MCF 10A (cell line): Measurements from ENCODE around the gene TRIM33. TPM values are rescaled to one million over a fixed set of nuclear protein-coding genes. Genes with fewer than 3 reads are reported as not detected.
A peak's percentile ranks its signal among the peaks of the same experiment; 100 is the strongest.
"Not testable (repeated sequence)": the region's sequence is repeated elsewhere in the genome, so short reads cannot be mapped to it uniquely, and the experiment has no call there.

Experiments used
- BruUV-seq: library from RNA; stranded (reverse); fragments of 400-500 nt; replicated peaks from 2 replicates; lab custom pipeline; 2021; lab: Mats Ljungman, UMichigan
- CTCF ChIA-PET: fragments of 300-600 bp; sonication (Branson Sonifier 250); formaldehyde crosslinking; extraction: SDS; loops from one replicate; lab custom pipeline; 2021; ENCODE audit warnings: antibody characterized with exemption, inconsistent platforms; lab: Yijun Ruan, JAX
- POLR2A ChIA-PET: fragments of 300-600, 350-650 bp; sonication (Branson Sonifier 250); formaldehyde crosslinking; extraction: SDS; loops from one replicate; lab custom pipeline; 2020; ENCODE audit warnings: antibody characterized with exemption, inconsistent platforms; lab: Yijun Ruan, JAX
- DNase-seq: peaks from one replicate; pipeline ENCODE4 v3.0.0-alpha.2; 2018; ENCODE audit not compliant: unreplicated experiment
- H3K27ac Mint-ChIP-seq: one replicate; pipeline ENCODE4 v1.8.0; 2022; ENCODE audit warnings: mild to moderate bottlenecking, low read depth, mixed read lengths; ENCODE audit not compliant: unreplicated experiment
- H3K27me3 Mint-ChIP-seq: one replicate; pipeline ENCODE4 v1.8.0; 2022; ENCODE audit warnings: mixed read lengths; ENCODE audit not compliant: insufficient read depth, unreplicated experiment
- H3K36me3 Mint-ChIP-seq: one replicate; pipeline ENCODE4 v1.8.0; 2022; ENCODE audit warnings: mild to moderate bottlenecking, moderate library complexity, mixed read lengths; ENCODE audit not compliant: insufficient read depth, unreplicated experiment
- H3K4me1 Mint-ChIP-seq: one replicate; pipeline ENCODE4 v1.8.0; 2022; ENCODE audit warnings: mixed read lengths; ENCODE audit not compliant: insufficient read depth, unreplicated experiment
- H3K4me3 Mint-ChIP-seq: one replicate; pipeline ENCODE4 v1.8.0; 2022; ENCODE audit warnings: mild to moderate bottlenecking, moderate library complexity, mixed read lengths; ENCODE audit not compliant: unreplicated experiment
- H3K9me3 Mint-ChIP-seq: one replicate; pipeline ENCODE4 v1.8.0; 2022; ENCODE audit warnings: mixed read lengths; ENCODE audit not compliant: unreplicated experiment
- intact Hi-C: fragments of 100-400 bp; cut with micrococcal nuclease; formaldehyde crosslinking; loops from 2 replicates; pipeline ENCODE4 v1.14.1; 2022
- total RNA-seq: library from RNA; stranded (reverse); gene quantifications from 2 replicates; pipeline ENCODE4 v1.2.3, GENCODE V29; 2022
- TF ChIP-seq, protein P1 (sequence below): fragments of 200-600 bp; IDR thresholded peaks from one replicate; pipeline ENCODE4 v1.8.0; 2022; ENCODE audit warnings: antibody characterized with exemption, mild to moderate bottlenecking; ENCODE audit not compliant: unreplicated experiment

The TRIM33 gene
- total RNA-seq, 1 experiment from 2014 or later = 33.2 TPM

DNA sequence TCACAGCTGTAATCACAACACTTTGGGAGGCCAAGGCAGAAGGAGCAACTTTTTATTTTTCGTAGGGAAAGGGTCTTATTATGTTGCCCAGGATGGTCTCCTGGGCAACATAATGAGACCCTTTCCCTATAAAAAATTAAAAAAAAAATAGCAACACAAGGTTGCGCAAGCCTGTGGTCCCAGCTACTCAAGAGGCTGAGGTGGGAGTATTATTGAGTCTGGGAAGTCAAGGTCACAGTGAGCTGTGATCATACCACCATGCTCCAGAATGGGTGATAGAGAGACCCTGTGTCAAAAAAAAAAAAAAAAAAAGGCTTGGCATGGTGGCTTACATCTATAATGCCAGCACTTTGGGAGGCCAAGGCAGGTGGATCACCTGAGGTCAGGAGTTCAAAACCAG is 131.6 kb downstream of the TRIM33 start:
- Mint-ChIP-seq H3K9me3 (no peaks in the 10 kb centered on the region), H3K27me3 (no peaks in the 10 kb centered on the region), H3K4me3 (no peak overlapping the region), H3K4me1 (no peaks in the 10 kb centered on the region), H3K36me3 (no peaks in the 10 kb centered on the region), H3K27ac (no peak overlapping the region)
- DNase-seq = no peak
- ChIA-PET CTCF (interaction anchor here (0.6 to 1.4 kb wide), 3 partner anchors 32 to 478 kb away, joined by 3 to 4 read pairs (median 4); no protein-coding TSS in a partner anchor), POLR2A (interaction anchor here (0.5 kb wide), 1 partner anchor 10 kb away, joined by 3 read pairs; no protein-coding TSS in a partner anchor)
- no TSS peak for BruUV-seq
- intact Hi-C loops = no loop called here
- TF ChIP-seq, protein P1, sequence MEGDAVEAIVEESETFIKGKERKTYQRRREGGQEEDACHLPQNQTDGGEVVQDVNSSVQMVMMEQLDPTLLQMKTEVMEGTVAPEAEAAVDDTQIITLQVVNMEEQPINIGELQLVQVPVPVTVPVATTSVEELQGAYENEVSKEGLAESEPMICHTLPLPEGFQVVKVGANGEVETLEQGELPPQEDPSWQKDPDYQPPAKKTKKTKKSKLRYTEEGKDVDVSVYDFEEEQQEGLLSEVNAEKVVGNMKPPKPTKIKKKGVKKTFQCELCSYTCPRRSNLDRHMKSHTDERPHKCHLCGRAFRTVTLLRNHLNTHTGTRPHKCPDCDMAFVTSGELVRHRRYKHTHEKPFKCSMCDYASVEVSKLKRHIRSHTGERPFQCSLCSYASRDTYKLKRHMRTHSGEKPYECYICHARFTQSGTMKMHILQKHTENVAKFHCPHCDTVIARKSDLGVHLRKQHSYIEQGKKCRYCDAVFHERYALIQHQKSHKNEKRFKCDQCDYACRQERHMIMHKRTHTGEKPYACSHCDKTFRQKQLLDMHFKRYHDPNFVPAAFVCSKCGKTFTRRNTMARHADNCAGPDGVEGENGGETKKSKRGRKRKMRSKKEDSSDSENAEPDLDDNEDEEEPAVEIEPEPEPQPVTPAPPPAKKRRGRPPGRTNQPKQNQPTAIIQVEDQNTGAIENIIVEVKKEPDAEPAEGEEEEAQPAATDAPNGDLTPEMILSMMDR = no peak

DNA sequence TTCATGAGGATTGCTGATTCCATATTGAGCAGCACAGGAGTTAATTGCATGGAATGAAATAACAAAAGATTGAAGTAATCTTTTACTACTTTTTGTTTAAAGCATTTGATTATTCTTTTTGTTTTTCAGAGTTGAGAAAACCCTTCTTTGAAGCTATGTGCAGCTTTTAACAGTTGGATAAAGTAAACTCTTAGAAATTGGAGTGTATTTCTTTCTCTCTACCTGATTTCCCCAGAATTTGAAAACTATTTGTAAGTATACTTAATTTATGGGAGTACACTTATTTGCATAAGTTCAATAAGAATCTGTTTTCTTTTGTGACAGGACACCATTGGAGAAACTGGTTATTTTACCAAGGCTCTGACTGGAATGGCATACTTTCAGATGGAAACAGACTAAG is 133.6 kb downstream of the TRIM33 start:
- intact Hi-C loops = no loop called here
- H3K27ac Mint-ChIP-seq = no peak overlapping the region
- TF ChIP-seq, protein P1 = no peak
- no peaks in the 10 kb centered on the region for H3K27me3 Mint-ChIP-seq
- DNase-seq = no peak
- POLR2A ChIA-PET = interaction anchor here (0.5 to 0.6 kb wide), 2 partner anchors 9 to 327 kb away, joined by 3 to 4 read pairs; no protein-coding TSS in a partner anchor
- CTCF ChIA-PET = interaction anchor here (0.7 to 1.7 kb wide), 2 partner anchors 31 to 658 kb away, joined by 3 to 4 read pairs; no protein-coding TSS in a partner anchor
- H3K4me1 Mint-ChIP-seq = no peaks in the 10 kb centered on the region
- no TSS peak for BruUV-seq
- no peaks in the 10 kb centered on the region for H3K9me3 Mint-ChIP-seq
- H3K4me3 Mint-ChIP-seq = no peak overlapping the region
- H3K36me3 Mint-ChIP-seq = no peaks in the 10 kb centered on the region

DNA sequence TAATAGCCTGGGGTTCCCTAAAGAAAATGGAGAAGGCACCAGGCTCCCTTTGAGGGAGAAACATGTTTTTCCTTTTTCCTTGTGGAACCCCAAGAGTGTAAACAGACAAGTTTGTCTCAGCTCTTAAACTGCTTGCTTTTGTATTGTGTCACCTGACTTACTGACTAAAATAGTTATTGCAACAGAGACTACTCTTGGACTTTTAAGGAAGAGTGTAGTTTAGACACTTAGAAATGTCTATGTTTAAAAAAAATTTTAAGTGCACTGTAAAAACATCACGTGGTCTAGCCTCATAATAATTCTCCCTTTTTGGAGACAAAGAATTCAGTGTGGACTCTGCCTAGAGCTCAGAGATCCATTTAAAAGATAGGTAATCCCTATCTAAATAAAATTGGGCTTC is 141.1 kb downstream of the TRIM33 start:
- no peaks in the 10 kb centered on the region for H3K27me3 Mint-ChIP-seq
- ChIA-PET POLR2A (no interaction called here), CTCF (interaction anchor here (1.7 kb wide), 1 partner anchor 23 kb away, joined by 7 read pairs; no protein-coding TSS in a partner anchor)
- no peaks in the 10 kb centered on the region for H3K9me3 Mint-ChIP-seq
- H3K4me3 Mint-ChIP-seq = no peak overlapping the region
- TF ChIP-seq, protein P1 = no peak
- BruUV-seq = no TSS peak
- intact Hi-C loops = no loop called here
- H3K4me1 Mint-ChIP-seq = peaks cover 5% of the 10 kb centered on the region
- DNase-seq = no peak
- H3K36me3 Mint-ChIP-seq = no peaks in the 10 kb centered on the region
- peak overlapping the region; percentile 64 for H3K27ac Mint-ChIP-seq

DNA sequence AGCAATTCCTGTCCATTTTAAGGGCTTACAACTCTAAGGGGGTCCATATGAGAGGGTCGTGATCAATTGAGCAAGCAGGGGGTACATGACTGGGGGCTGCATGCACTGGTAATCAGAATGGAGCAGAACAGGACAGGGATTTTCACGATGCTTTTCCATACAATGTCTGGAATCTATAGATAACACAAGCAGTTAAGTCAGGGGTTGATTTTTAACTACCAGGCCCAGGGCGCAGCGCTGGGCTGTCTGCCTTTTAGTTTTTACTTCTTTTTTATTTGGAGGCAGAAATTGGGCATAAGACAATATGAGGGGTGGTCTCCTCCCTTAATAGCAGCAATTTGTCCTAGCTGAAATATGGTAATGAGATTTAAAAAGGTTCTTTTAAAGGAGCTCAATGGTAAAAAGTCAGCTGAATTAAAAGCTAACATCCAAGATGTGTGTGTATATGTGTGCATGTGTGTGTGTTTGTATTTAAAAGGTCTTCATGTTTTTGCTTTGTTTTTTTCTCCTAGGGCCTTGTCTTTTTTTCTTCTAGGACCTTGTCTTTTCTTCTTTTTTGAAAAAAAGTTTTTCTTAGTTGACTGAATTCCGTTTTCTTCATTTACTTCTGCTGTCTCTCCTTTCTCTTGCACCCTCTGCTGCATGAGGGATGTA is 141.6 kb downstream of the TRIM33 start:
- DNase-seq, H3K27me3 Mint-ChIP-seq, H3K36me3 Mint-ChIP-seq, H3K9me3 Mint-ChIP-seq, H3K4me3 Mint-ChIP-seq, H3K4me1 Mint-ChIP-seq, intact Hi-C loops, BruUV-seq: not testable (repeated sequence)
- POLR2A ChIA-PET = interaction anchor here (0.6 kb wide), 1 partner anchor 66 kb away, joined by 3 read pairs; no protein-coding TSS in a partner anchor
- H3K27ac Mint-ChIP-seq = peak overlapping the region; percentile 64
- CTCF ChIA-PET = interaction anchor here (0.6 to 1.7 kb wide), 2 partner anchors 22 to 391 kb away, joined by 3 to 7 read pairs; no protein-coding TSS in a partner anchor
